Smooth muscle cell of the coronary artery (primary cell): ENCODE results near the gene FABP1. TPM values are rescaled to one million over a fixed set of nuclear protein-coding genes. Genes with fewer than 3 reads are reported as not detected.

Experiments
- total RNA-seq: library from RNA; depleted of rRNA; stranded (reverse); fragments of >200 nt; gene quantifications from 2 replicates; pipeline ENCODE4 v1.2.3, GENCODE V29; 2014; ENCODE audit warnings: low replicate concordance

The FABP1 gene
- not detected in 2 replicates for total RNA-seq

DNA sequence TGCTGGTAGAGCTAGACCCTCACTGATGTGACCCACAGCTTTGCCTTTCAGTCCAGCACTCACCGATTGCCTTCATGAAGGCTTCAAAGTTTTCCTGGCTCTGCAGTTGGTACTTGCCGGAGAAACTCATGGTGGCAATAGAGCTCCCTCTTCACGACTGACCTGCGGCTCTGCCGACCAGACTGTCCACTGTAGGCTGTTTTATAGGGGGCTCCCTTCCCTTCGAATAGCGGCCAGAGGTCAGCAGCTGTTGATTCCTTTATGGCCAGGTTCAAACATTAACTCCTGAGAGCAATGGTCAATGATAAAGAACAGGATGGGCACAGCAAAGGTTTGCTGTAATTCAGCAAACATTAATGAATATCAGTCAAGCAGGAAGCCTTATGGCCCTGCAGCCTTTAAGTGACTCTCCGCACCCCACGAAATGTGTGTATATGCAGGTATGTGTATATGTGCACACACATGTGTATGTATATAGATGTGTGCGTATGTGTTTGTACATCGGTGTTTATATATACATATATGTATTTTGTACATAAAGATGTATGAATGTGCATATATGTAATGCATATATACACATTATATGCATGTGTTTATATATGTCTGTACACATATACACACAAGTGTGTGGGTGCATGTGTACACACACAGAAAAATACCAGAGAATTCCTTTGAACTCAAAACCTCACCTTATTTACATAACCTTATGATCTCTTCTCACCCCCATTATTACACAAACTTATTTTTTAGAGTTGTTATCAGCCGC lies at the start of gene FABP1:
TSS of gene FABP1 (minus strand) at position 175 of the 766 bp plus-strand sequence. CDS start at position 130, 45 bp downstream.

Other genes with a start within 250 kb of the FABP1 start
- gene RNU2-63P, start 111.5 kb downstream of the FABP1 start, total RNA-seq = 121 TPM in 1 of 2 replicates, not detected in the other
- 5.5 and 19.8 TPM in 2 replicates for gene KRCC1, start 72.3 kb downstream of the FABP1 start, total RNA-seq
- gene SMYD1, start 60.2 kb downstream of the FABP1 start, total RNA-seq = not detected in 2 replicates
- gene THNSL2, start 42.3 kb upstream of the FABP1 start, total RNA-seq = 0.38 and 16.6 TPM in 2 replicates